Heart left ventricle (tissue), 16 donors: Measurements from ENCODE around the gene HVCN1. TPM values are rescaled to one million over a fixed set of nuclear protein-coding genes. Genes with fewer than 3 reads are reported as not detected.

Experiments used
- ATAC-seq, 4 donors: fragments of 200-7000 bp; cut with Tn5 transposase; one replicate each; pipeline ENCODE4 v1.9.1; 2020 to 2022; ENCODE audit warnings: moderate library complexity in 4 of 4, mild to moderate bottlenecking in 3 of 4, moderate number of reproducible peaks in 1 of 4
- DNase-seq, 5 donors: peaks; one replicate each; pipeline ENCODE4 v3.0.0-alpha.2; 2020
- H3K27ac ChIP-seq, 12 donors: fragments of 200-600 bp; sonication (generic) in 4 of 12; one replicate each; pipeline versions ENCODE4 v1.5.0 to v1.8.0; 2016 to 2022; ENCODE audit warnings: mild to moderate bottlenecking in 2 of 12
- H3K27me3 ChIP-seq, 9 donors: fragments of 200-600 bp; sonication (generic) in 2 of 9; one replicate each; pipeline versions ENCODE4 v1.5.1 to v1.8.0; 2016 to 2022; ENCODE audit warnings: mild to moderate bottlenecking in 3 of 9
- H3K36me3 ChIP-seq, 9 donors: fragments of 200-600 bp; sonication (generic) in 2 of 9; one replicate each; pipeline versions ENCODE4 v1.5.0 to v1.8.0; 2018 to 2022; ENCODE audit warnings: mild to moderate bottlenecking in 2 of 9
- H3K4me1 ChIP-seq, 12 donors: fragments of 200-600 bp; sonication (generic) in 4 of 12; one replicate each; pipeline versions ENCODE4 v1.5.0 to v1.8.0; 2016 to 2022; ENCODE audit warnings: mild to moderate bottlenecking in 3 of 12
- H3K4me3 ChIP-seq, 12 donors: fragments of 200-600 bp; sonication (generic) in 4 of 12; one replicate each; pipeline versions ENCODE4 v1.5.0 to v1.8.0; 2017 to 2022; ENCODE audit warnings: mild to moderate bottlenecking in 9 of 12, moderate library complexity in 4 of 12
- H3K9me3 ChIP-seq, 12 donors: fragments of 200-600 bp; sonication (generic) in 4 of 12; one replicate each; pipeline versions ENCODE4 v1.5.0 to v1.8.0; 2016 to 2022; ENCODE audit warnings: mild to moderate bottlenecking in 1 of 12
- CTCF ChIP-seq, 12 donors: fragments of 200-600 bp; sonication (generic) in 4 of 12; IDR thresholded peaks; one replicate each; pipeline versions ENCODE4 v1.5.0 to v1.8.0; 2018 to 2022; ENCODE audit warnings: antibody characterized with exemption in 12 of 12, mild to moderate bottlenecking in 5 of 12
- POLR2A ChIP-seq, 2 donors: fragments of 450-650 bp; IDR thresholded peaks; one replicate each; pipeline ENCODE4 v1.6.1; 2017; ENCODE audit warnings: antibody characterized with exemption in 2 of 2, mild to moderate bottlenecking in 2 of 2, moderate library complexity in 2 of 2
- WGBS, 4 donors: extraction: QIAGEN DNeasy Blood & Tissue Kit in 2 of 4; methylation state at CpG; one replicate each; pipeline versions ENCODE4 v1.1.5 to v1.1.7; 2013 to 2018; 5-methylcytosine and 5-hydroxymethylcytosine counted together
- intact Hi-C, 10 donors: fragments of 100-400 bp; cut with DNase I; formaldehyde crosslinking; loops; one replicate each; pipeline versions ENCODE4 v1.11.1 to v1.14.2; 2022
- polyA plus RNA-seq, 2 donors: library from polyadenylated mRNA; stranded (reverse); fragments of 200-250 nt; gene quantifications; one replicate each; pipeline ENCODE4 v1.2.3, GENCODE V29; 2013
- total RNA-seq, 9 donors: library from RNA; depleted of rRNA in 2 of 9; stranded (reverse); fragments of >200 nt in 2 of 9; fragmentation: NEBNext Ultra II Directional in 3 of 9; extraction: Animal tissue kit (Norgen Biotek cat#: 25700) in 3 of 9; gene quantifications; one replicate each; pipeline versions ENCODE4 v1.1.0 to v1.2.4, GENCODE V29; 2016 to 2023
- donor health status: ischemic (EF 13 %, LVEDD 7.1; RV severe dilation, severe dysfunction).
- donor health status: healthy with polysubstance abuse.
- donor health status: DM: no; HTN: yes; CAD: no.
- donor health status: DM: no; HTN: no; CAD: no.
- donor health status: ischemic (EF 25% LVEDD 6.9; RV normal size, moderate dysfunction).
- donor health status: ischemic (EF 25% LVEDD 5.7; RV mildly dilated, moderate dysfunction).
- donor health status: healthy.
- donor health status: DM: yes; HTN: yes; CAD: no.
- donor health status: ischemic (EF 35%, LVEDD 5.7; RV mildly dilated, moderate dysfunction).
- donor health status: nonischemic (EF 11% LVEDD 7.7; RV severe dilation, severe dysfunction).
- donor health status: DM: yes; HTN: yes; CAD: no.
- donor health status: PGD.
- donor health status: ischemic (EF 29% LVEDD 5.4; RV normal size, mild dysfunction).
- donor health status: nonischemic (EF 23%, LVEDD 6.1; RV moderate dilation, normal function).

The HVCN1 gene
- total and polyA plus RNA-seq, 11 donors: 4.1 to 55.3 (median 11.8) TPM

- no peak for ATAC-seq
- H3K27ac ChIP-seq: no peak overlapping the region
- H3K4me3 ChIP-seq: no peak overlapping the region
- DNase-seq: no peak
- TF ChIP-seq CTCF (IDR thresholded peaks at IDR 0.05): no peak
- TF ChIP-seq POLR2A (IDR thresholded peaks at IDR 0.05): no peak
- H3K27me3 ChIP-seq: no peaks in the 10 kb centered on the region
- peaks cover 0 to 62% (median 16%) of the 10 kb centered on the region in 9 donors for H3K36me3 ChIP-seq
- H3K4me1 ChIP-seq: peaks cover 0 to 6% (median 0%) of the 10 kb centered on the region in 12 donors
- WGBS, 4 donors: 81 to 91% (median 83%) methylated on average over 8 of the region's 8 CpGs
- no peaks in the 10 kb centered on the region for H3K9me3 ChIP-seq
- intact Hi-C loops: loop anchor here in 1 of 10 donors (10.0 kb wide), 1 partner anchor 257 kb away; no protein-coding TSS in a partner anchor
Measured at GRCh38 chr12:110627500-110628195, 61.3 kb downstream of the HVCN1 start.

GRCh38 chr12:110622582-110622981 lies 66.3 kb downstream of the HVCN1 start:
- Histone ChIP-seq H3K4me1 (peaks cover 0 to 2% (median 0%) of the 10 kb centered on the region in 12 donors), H3K4me3 (no peak overlapping the region), H3K27ac (no peak overlapping the region), H3K36me3 (peaks cover 0 to 24% (median 8%) of the 10 kb centered on the region in 9 donors), H3K27me3 (no peaks in the 10 kb centered on the region), H3K9me3 (no peaks in the 10 kb centered on the region)
- DNase-seq (no peak), ATAC-seq (no peak)
- intact Hi-C loops: loop anchor here in 1 of 10 donors (10.0 kb wide), 1 partner anchor 262 kb away; no protein-coding TSS in a partner anchor
- WGBS, 4 donors: 88 to 97% (median 94%) methylated on average over 3 of the region's 3 CpGs
- TF ChIP-seq CTCF (IDR thresholded peaks at IDR 0.05) (no peak), POLR2A (IDR thresholded peaks at IDR 0.05) (no peak)

- 76 to 87% (median 81%) methylated on average over 4 of the region's 4 CpGs for WGBS, 4 donors
- ATAC-seq: no peak
- intact Hi-C loops: loop anchor here in 6 of 10 donors (5.0 to 10.0 kb wide), 4 partner anchors 73 to 268 kb away; no protein-coding TSS in a partner anchor
Measured at GRCh38 chr12:110619534-110619953, 69.4 kb downstream of the HVCN1 start.

More at GRCh38 chr12:110619534-110619953, 69.4 kb downstream of the HVCN1 start:
- Histone ChIP-seq H3K27me3 (no peaks in the 10 kb centered on the region), H3K9me3 (no peaks in the 10 kb centered on the region), H3K4me1 (peaks cover 0 to 6% (median 3%) of the 10 kb centered on the region in 12 donors), H3K36me3 (peaks cover 0 to 17% (median 0%) of the 10 kb centered on the region in 9 donors), H3K4me3 (no peak overlapping the region), H3K27ac (no peak overlapping the region)
- DNase-seq: no peak
- no peak for TF ChIP-seq POLR2A (IDR thresholded peaks at IDR 0.05)
- TF ChIP-seq CTCF (IDR thresholded peaks at IDR 0.05): peak in 1 of 12 donors; percentile 7
